Activated CD4-positive, alpha-beta T cell treated with anti-CD3 and anti-CD28 coated beads, Interleukin-2, Interleukin-4, amounts not matched to agents 100 ng/mL and 50 ng/mL, durations not matched to agents 16 hours and 8 hours (primary cell): ENCODE results near the gene APOBEC3G.

Experiments
- DNase-seq: peaks from one replicate; pipeline ENCODE4 v3.0.0-alpha.2; 2020; ENCODE audit warnings: low spot score

Gene APOBEC3G

DNA sequence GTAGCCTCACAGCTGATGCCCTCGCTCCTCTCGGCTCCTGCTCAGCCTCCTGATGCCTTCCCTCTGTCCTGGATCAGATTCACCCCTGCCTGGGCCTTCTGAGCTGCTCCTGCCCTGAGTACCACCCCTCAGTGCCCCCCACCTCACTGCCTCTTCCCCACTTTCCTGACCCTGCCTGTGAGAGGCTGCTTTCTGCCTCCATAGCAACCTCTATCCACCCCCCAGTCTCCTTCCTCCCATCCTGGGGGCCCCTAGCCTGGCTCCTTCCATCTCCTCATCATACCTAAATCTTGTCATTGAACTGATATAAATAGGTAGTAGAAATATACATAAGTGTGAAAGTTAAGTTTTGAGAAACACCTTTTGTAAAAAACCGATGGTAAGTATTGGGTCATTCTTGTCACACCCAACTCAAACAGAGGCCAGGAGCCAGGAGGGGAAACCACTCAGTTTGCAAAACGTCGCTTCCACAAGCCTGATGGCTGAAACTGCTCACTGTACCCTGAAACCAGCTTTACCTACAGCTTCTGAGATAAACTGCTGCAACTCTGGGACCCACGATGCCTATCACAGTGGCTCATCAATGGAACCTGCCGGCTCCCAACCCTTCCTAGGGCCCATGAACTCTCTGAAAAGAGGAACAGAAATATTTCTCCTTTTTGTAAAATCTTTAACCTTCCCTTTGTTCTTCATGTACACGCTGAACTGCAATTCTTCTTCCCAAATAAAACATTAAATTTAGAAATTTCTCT, 15.2 kb downstream of the APOBEC3G start:
- DNase-seq = peak; percentile 79

DNA sequence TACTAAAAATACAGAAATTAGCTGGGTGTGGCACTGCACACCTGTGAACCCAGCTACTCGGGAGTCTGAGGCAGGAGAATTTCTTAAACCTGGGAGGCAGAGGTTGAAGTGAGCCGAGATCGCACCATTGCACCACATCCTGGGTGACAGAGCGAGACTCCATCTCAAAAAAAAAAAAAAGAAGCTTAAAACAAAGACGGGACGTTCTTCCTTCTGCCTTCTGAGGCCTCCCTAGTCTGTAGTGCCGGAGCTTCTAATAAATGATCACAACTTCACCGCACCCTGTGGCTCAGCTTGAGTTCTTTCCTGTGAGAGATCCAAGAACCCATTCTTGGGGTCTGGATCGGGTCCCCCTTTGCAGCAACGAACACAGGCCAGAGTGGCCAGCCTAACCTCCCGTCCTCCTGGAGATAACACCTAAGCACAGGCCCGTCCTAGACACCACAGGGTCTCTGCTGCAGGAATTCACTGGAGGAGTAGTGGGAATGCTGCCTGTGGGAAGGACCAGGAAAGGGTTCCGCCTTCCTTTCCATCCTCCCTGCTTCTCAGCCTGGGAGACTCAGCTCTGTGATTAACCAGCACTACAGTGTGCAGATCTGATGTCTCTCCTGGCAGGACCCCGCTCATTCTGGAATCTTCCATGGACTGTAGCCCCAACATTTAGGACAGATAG, 17.8 kb downstream of the APOBEC3G start:
- no peak for DNase-seq

DNA sequence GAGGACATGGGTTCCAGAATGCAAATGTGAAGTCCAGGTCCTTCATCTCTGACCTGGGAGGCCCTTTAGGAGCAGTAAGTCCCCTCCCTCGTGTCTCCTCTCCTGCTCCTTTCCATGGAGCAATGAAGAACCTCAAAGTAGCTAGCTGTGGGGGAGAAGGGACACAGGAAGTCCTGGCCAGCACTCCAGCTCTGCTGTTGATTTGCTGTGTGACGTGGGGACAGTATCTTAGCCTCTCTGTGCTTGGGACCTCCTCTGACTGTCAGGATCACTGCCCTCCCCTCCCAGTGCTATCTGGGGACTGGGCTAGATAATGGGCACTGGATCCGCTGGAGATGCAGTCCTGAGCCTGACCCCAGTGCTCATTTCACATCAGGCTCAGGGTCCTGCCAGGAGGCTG, 18.9 kb downstream of the APOBEC3G start:
- DNase-seq = no peak

DNA sequence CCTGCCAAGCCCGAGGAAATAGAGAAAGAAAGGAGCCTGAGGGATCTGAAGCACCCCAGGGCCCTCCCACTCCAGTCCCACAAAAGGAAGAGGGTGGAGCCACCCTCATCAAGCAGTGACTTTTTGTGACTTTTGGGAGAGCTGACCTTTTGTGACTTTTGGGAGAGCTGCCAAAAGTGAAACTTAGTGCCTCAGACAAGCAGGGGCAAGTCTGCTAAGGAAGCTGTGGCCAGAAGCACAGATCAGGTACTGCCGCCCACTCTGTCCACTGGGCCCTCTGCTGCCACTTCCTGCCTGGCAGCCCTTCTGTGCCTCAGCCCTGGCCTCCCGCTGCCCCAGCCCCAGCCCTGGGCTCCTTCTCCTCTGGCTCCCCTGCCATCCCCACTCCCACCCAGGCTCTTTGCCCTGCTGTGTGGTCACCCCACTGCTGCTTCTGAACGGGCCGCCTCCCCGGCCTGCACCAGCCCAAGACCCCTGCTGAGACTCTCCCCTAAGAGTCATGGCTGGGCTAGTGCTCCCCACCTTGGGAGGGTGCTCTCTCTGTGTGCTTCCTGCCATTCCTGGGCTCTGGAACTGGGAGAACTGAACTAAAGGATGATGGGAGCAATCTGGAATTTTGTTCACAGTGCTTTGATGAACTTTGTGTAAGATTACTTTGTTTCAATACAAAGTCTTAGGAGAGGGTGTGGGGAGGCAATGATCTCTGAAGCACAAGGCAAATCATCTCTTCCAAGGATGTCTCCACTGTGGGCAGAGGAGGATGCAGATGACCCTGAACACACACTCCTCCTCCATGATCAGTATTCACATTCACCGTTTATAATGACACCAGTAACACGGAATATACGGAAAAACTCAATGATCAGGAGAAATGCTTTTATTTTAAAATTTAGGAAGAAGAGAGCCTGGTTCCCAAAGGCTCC, 20.3 kb downstream of the APOBEC3G start, which contains the start of gene APOBEC3H:
TSS of gene APOBEC3H (plus strand) at position 147 of the 923 bp plus-strand sequence. CDS start 3,035 bp downstream, outside the sequence.
- peak; percentile 61 for DNase-seq

GRCh38 chr22:39098026-39098425, 21.0 kb downstream of the APOBEC3G start:
- no peak for DNase-seq

DNA sequence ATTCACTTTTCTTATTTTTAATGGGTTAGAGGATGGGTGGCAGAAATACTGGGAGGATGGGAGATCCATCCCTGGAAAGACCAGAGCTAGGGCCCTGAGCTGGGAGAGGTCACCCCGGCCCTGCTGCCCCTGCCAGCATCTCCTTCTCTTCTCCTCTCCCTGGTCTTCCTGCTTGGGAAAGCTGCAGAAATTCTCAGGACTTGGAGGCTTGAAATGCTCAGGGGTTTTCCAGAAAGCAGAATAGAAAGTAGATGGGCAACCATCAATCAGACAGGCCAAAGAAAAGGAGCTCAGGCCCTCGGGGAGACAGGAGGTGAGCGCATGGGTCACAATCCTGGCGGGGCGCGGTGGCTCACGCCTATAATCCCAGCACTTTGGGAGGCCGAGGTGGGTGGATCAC, 21.5 kb downstream of the APOBEC3G start:
- no peak for DNase-seq

GRCh38 chr22:39101226-39101625, 24.2 kb downstream of the APOBEC3G start:
- no peak for DNase-seq

- no peak for DNase-seq
Measured at GRCh38 chr22:39103431-39103830, 26.4 kb downstream of the APOBEC3G start.

DNA sequence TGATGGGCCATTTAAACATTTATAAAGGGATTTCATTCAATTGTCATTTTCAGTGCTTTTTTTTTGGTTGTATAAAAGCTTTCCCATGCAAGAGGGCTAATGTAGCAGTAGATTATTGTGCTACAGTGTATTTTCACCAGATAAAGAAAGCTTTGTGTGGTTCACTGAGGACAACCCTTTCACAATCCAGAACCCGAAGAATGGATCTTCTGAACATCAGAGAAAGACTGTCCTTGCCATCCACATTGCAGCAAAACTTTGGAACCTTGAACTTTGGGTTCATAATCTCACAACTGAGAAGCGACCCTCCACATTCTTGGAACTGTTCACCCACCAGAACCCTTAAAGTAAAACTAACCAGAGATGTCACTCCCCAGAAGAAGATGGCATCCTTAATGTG, 29.3 kb downstream of the APOBEC3G start:
- no peak for DNase-seq

GRCh38 chr22:39108487-39108886, 31.4 kb downstream of the APOBEC3G start:
- no peak for DNase-seq

- DNase-seq = no peak
Measured at GRCh38 chr22:39109361-39109760, 32.3 kb downstream of the APOBEC3G start.

GRCh38 chr22:39110631-39111561, 33.8 kb downstream of the APOBEC3G start:
- DNase-seq = no peak

DNA sequence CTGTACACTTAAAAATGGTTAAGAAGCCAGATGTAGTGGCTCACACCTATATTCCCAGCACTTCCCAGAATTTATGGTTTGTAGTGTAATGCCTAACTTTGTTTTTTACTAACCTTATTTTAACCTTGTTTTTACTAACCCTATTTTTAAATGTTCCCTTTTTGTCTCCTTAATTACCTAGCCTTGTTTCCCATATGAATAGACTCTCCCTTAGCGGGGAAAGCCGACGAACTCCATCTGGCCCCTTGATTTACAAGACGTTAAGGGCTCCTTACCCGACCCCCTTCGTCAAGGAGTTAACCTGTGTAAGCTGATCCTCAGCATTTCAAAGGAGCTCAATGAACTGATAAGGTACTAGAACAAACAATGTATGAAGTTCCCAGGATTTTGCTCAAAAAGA, 37.0 kb downstream of the APOBEC3G start:
- no peak for DNase-seq

GRCh38 chr22:39115570-39115969, 38.5 kb downstream of the APOBEC3G start:
- no peak for DNase-seq

DNA sequence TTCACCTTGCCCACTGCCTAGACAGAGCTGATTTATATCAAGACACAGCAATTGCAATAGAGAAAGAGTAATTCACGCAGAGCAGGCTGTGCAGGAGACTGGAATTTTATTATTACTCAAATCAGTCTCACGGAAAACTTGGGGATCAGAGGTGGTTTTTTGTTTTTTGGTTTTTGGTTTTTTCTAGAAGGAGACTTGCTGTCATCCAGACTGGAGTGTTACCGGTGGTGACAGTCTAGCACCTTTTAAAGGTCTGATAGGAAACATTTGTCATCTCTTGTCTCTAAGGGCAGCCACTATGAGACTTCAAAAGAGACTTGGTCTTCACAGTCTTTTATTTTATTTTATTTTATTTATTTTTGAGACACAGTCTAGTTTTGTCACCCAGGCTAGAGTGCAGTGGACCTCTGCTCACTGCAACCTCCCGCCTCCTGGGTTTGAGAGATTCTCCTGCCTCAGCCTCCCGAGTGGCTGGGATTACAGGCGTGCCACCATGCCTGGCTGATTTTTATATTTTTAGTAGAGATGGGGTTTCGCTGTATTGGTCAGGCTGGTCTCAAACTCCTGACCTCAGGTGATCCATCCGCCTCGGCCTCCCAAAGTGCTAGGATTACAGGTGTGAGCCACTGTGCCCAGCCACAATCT, 39.0 kb downstream of the APOBEC3G start:
- DNase-seq = no peak

- DNase-seq = peak; percentile 92
Measured at GRCh38 chr22:39117585-39118191, 40.6 kb downstream of the APOBEC3G start.

GRCh38 chr22:39120983-39121382, 43.9 kb downstream of the APOBEC3G start:
- no peak for DNase-seq

DNA sequence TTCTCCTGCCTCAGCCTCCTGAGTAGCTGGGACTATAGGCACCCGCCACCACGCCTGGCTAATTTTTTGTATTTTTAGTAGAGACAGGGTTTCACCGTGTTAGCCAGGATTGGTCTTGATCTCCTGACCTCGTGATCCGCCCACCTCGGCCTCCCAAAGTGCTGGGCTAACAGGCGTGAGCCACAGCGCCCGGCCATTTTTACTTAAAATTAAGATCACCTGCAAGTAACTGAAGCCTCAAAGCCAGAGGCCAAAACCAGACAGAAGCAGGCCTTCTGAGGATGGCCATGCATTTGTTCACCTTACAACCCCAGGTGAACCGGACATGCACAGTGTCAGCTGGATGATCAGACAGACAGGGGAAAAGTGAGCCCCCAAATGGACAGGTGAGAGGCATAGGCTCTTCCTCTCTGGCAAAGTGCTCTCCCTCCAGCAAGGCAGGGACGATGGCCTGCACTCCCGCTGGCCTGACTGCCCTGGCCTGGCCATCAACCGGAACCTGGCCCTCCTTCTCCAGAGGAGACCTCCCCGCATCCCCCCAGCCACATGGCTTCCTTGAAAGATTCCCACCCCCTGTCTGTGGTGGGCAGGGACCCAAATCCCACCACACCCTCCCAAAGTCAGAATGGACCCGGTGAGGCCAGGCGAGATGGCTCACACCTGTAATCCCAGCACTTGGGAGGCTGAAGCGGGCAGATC, 45.8 kb downstream of the APOBEC3G start:
- no peak for DNase-seq

- no peak for DNase-seq
Measured at GRCh38 chr22:39123751-39124581, 46.9 kb downstream of the APOBEC3G start.
